DND-41 (cell line): ENCODE results near the gene OXNAD1.

Experiments
- CTCF ChIP-seq: IDR thresholded peaks from 2 replicates; pipeline ENCODE4 v1.5.1; 2012; ENCODE audit warnings: borderline replicate concordance, low read length, moderate library complexity, mild to moderate bottlenecking; ENCODE audit not compliant: poor library complexity, severe bottlenecking; ENCODE audit errors: extremely low read depth
- EZH2 ChIP-seq: IDR thresholded peaks from 3 replicates; pipeline ENCODE4 v1.6.1; 2012; ENCODE audit warnings: borderline replicate concordance, low read depth, mild to moderate bottlenecking, moderate library complexity, low read length, inconsistent platforms; ENCODE audit not compliant: severe bottlenecking

GRCh38 chr3:16249336-16249735 is 15.7 kb upstream of the OXNAD1 start:
- TF ChIP-seq CTCF (peak; percentile 62), EZH2 (no peak)
